Measurements from ENCODE around the gene SLC35G3.
"Not testable (repeated sequence)": the region's sequence is repeated elsewhere in the genome, so short reads cannot be mapped to it uniquely, and the experiment has no call there.

The SLC35G3 gene

GRCh38 chr17:35212668-35213067, 18.5 kb upstream of the SLC35G3 start:
- in situ Hi-C loops (cut with HindIII; ENCODE audit: low sequenced_read_pairs), result no loop called here

GRCh38 chr17:35210741-35211140, 16.5 kb upstream of the SLC35G3 start:
- in situ Hi-C loops (cut with HindIII; ENCODE audit: low sequenced_read_pairs), result no loop called here

GRCh38 chr17:35202582-35202981, 8.4 kb upstream of the SLC35G3 start:
- in situ Hi-C loops (cut with HindIII; ENCODE audit: low sequenced_read_pairs), result not testable (repeated sequence)

- in situ Hi-C loops (cut with HindIII; ENCODE audit: low sequenced_read_pairs), result loop anchor here (25.0 kb wide), 1 partner anchor 317 kb away; no protein-coding TSS in a partner anchor
Observed at GRCh38 chr17:35195062-35195461, 869 bp upstream of the SLC35G3 start.

- in situ Hi-C loops (cut with HindIII; ENCODE audit: low sequenced_read_pairs), result loop anchor here (25.0 kb wide), 1 partner anchor 320 kb away; no protein-coding TSS in a partner anchor
Observed at GRCh38 chr17:35192708-35193107, 1.5 kb downstream of the SLC35G3 start.

- in situ Hi-C loops (cut with HindIII; ENCODE audit: low sequenced_read_pairs), result loop anchor here (25.0 kb wide), 1 partner anchor 321 kb away; no protein-coding TSS in a partner anchor
Observed at GRCh38 chr17:35191001-35191695, 3.0 kb downstream of the SLC35G3 start.

GRCh38 chr17:35189291-35189690, 4.9 kb downstream of the SLC35G3 start:
- in situ Hi-C loops (cut with HindIII; ENCODE audit: low sequenced_read_pairs), result loop anchor here (25.0 kb wide), 1 partner anchor 323 kb away; no protein-coding TSS in a partner anchor

GRCh38 chr17:35188111-35188510, 6.1 kb downstream of the SLC35G3 start:
- in situ Hi-C loops (cut with HindIII; ENCODE audit: low sequenced_read_pairs), result loop anchor here (25.0 kb wide), 1 partner anchor 324 kb away; no protein-coding TSS in a partner anchor

- in situ Hi-C loops (cut with HindIII; ENCODE audit: low sequenced_read_pairs), result loop anchor here (25.0 kb wide), 1 partner anchor 325 kb away; no protein-coding TSS in a partner anchor
Observed at GRCh38 chr17:35187481-35187880, 6.7 kb downstream of the SLC35G3 start.

GRCh38 chr17:35185849-35186248, 8.3 kb downstream of the SLC35G3 start:
- in situ Hi-C loops (cut with HindIII; ENCODE audit: low sequenced_read_pairs), result loop anchor here (25.0 kb wide), 1 partner anchor 326 kb away; no protein-coding TSS in a partner anchor

GRCh38 chr17:35184274-35184673, 9.9 kb downstream of the SLC35G3 start:
- in situ Hi-C loops (cut with HindIII; ENCODE audit: low sequenced_read_pairs), result loop anchor here (25.0 kb wide), 1 partner anchor 328 kb away; no protein-coding TSS in a partner anchor

GRCh38 chr17:35183332-35183731, 10.9 kb downstream of the SLC35G3 start:
- in situ Hi-C loops (cut with HindIII; ENCODE audit: low sequenced_read_pairs), result loop anchor here (25.0 kb wide), 1 partner anchor 329 kb away; no protein-coding TSS in a partner anchor

- in situ Hi-C loops (cut with HindIII; ENCODE audit: low sequenced_read_pairs), result loop anchor here (25.0 kb wide), 1 partner anchor 333 kb away; no protein-coding TSS in a partner anchor
Observed at GRCh38 chr17:35179379-35179778, 14.8 kb downstream of the SLC35G3 start.

GRCh38 chr17:35176897-35177296, 17.3 kb downstream of the SLC35G3 start:
- in situ Hi-C loops (cut with HindIII; ENCODE audit: low sequenced_read_pairs), result loop anchor here (25.0 kb wide), 1 partner anchor 335 kb away; no protein-coding TSS in a partner anchor

GRCh38 chr17:35175638-35176415, 18.4 kb downstream of the SLC35G3 start:
- in situ Hi-C loops (cut with HindIII; ENCODE audit: low sequenced_read_pairs), result loop anchor here (25.0 kb wide), 1 partner anchor 336 kb away; no protein-coding TSS in a partner anchor

GRCh38 chr17:35174835-35175334, 19.3 kb downstream of the SLC35G3 start:
- in situ Hi-C loops (cut with HindIII; ENCODE audit: low sequenced_read_pairs), result loop anchor here (25.0 kb wide), 1 partner anchor 337 kb away; no protein-coding TSS in a partner anchor

GRCh38 chr17:35172321-35172720, 21.9 kb downstream of the SLC35G3 start:
- in situ Hi-C loops (cut with HindIII; ENCODE audit: low sequenced_read_pairs), result not testable (repeated sequence)

GRCh38 chr17:35171834-35172233, 22.4 kb downstream of the SLC35G3 start:
- in situ Hi-C loops (cut with HindIII; ENCODE audit: low sequenced_read_pairs), result no loop called here

GRCh38 chr17:35170968-35171771, 23.0 kb downstream of the SLC35G3 start:
- in situ Hi-C loops (cut with HindIII; ENCODE audit: low sequenced_read_pairs), result no loop called here

GRCh38 chr17:35169835-35170363, 24.3 kb downstream of the SLC35G3 start:
- in situ Hi-C loops (cut with HindIII; ENCODE audit: low sequenced_read_pairs), result no loop called here
